Fibroblast of the aortic adventitia (primary cell): Measurements from ENCODE around the gene TMEM131L. TPM values are rescaled to one million over a fixed set of nuclear protein-coding genes. Genes with fewer than 3 reads are reported as not detected.
"Not testable (repeated sequence)": the region's sequence is repeated elsewhere in the genome, so short reads cannot be mapped to it uniquely, and the experiment has no call there.

Experiments
- DNase-seq: peaks from one replicate; pipeline ENCODE4 v3.0.0-alpha.2; 2010; ENCODE audit warnings: low read depth
- H3K4me3 ChIP-seq: 2 replicates; pipeline ENCODE4 v1.5.1; 2011; ENCODE audit warnings: low read depth, mild to moderate bottlenecking, control low read depth, low read length, moderate library complexity
- CTCF ChIP-seq: IDR thresholded peaks from 2 replicates; pipeline ENCODE4 v1.5.1; 2011; ENCODE audit warnings: mild to moderate bottlenecking, low read length, control low read depth, inconsistent platforms; ENCODE audit not compliant: insufficient read depth
- total RNA-seq: library from RNA; depleted of rRNA; stranded (reverse); fragments of >200 nt; gene quantifications from 2 replicates; pipeline ENCODE4 v1.2.3, GENCODE V29; 2012; ENCODE audit warnings: low replicate concordance

The TMEM131L gene
- total RNA-seq, 1 donor, result 10.8 TPM

- peak overlapping the region; percentile 55 for H3K4me3 ChIP-seq
- TF ChIP-seq CTCF, result no peak
- peak; percentile 48 for DNase-seq
These were observed 2.4 kb downstream of the TMEM131L start for GRCh38 chr4:153468587-153468986.

- TF ChIP-seq CTCF, result no peak
- H3K4me3 ChIP-seq, result peak overlapping the region; percentile 55
- peak; percentile 24 for DNase-seq
These were observed 2.9 kb downstream of the TMEM131L start for GRCh38 chr4:153469031-153469430.

- not testable (repeated sequence) for H3K4me3 ChIP-seq, DNase-seq
These were observed 5.0 kb downstream of the TMEM131L start for GRCh38 chr4:153471071-153471697.

- DNase-seq, result peak; percentile 25
- H3K4me3 ChIP-seq, result no peak overlapping the region
- TF ChIP-seq CTCF, result no peak
These were observed 5.5 kb downstream of the TMEM131L start for GRCh38 chr4:153471698-153472093.

- no peak overlapping the region for H3K4me3 ChIP-seq
- no peak for DNase-seq
- no peak for TF ChIP-seq CTCF
These were observed 6.2 kb downstream of the TMEM131L start for GRCh38 chr4:153472122-153473037.

- no peak for DNase-seq
- no peak for TF ChIP-seq CTCF
- H3K4me3 ChIP-seq, result no peak overlapping the region
These were observed 8.1 kb downstream of the TMEM131L start for GRCh38 chr4:153474251-153474650.

- no peak for DNase-seq
- H3K4me3 ChIP-seq, result no peak overlapping the region
- no peak for TF ChIP-seq CTCF
These were observed 10.8 kb downstream of the TMEM131L start for GRCh38 chr4:153476829-153477574.
